HG02943 (cell line): Measurements from ENCODE around the gene NR5A2.
"Not testable (repeated sequence)": the region's sequence is repeated elsewhere in the genome, so short reads cannot be mapped to it uniquely, and the experiment has no call there.

ENCODE experiments used
- ATAC-seq: cut with Tn5 transposase; IDR thresholded peaks from one replicate; pipeline ENCODE4 v1.9.1; 2021; ENCODE audit warnings: mild to moderate bottlenecking, low read depth, moderate library complexity; ENCODE audit not compliant: unreplicated experiment

Gene NR5A2

GRCh38 chr1:200185191-200185590 lies 157.7 kb downstream of the NR5A2 start:
- ATAC-seq: not testable (repeated sequence)

- ATAC-seq: not testable (repeated sequence)
These were observed 159.8 kb downstream of the NR5A2 start for GRCh38 chr1:200187332-200187731.

GRCh38 chr1:200191993-200192392 lies 164.5 kb downstream of the NR5A2 start:
- ATAC-seq: no peak

- no peak for ATAC-seq
These were observed 167.0 kb downstream of the NR5A2 start for GRCh38 chr1:200194477-200194876.

- ATAC-seq: no peak
These were observed 170.7 kb downstream of the NR5A2 start for GRCh38 chr1:200198236-200198635.

- no peak for ATAC-seq
These were observed 177.9 kb downstream of the NR5A2 start for GRCh38 chr1:200205216-200205995.

- ATAC-seq: no peak
These were observed 178.8 kb downstream of the NR5A2 start for GRCh38 chr1:200206340-200206739.

GRCh38 chr1:200206761-200207160 lies 179.3 kb downstream of the NR5A2 start:
- ATAC-seq: no peak

- ATAC-seq: no peak
These were observed 180.2 kb downstream of the NR5A2 start for GRCh38 chr1:200207711-200208126.

GRCh38 chr1:200211157-200211556 lies 183.6 kb downstream of the NR5A2 start:
- no peak for ATAC-seq

GRCh38 chr1:200213392-200213791 lies 185.9 kb downstream of the NR5A2 start:
- ATAC-seq: no peak

GRCh38 chr1:200213921-200214320 lies 186.4 kb downstream of the NR5A2 start:
- no peak for ATAC-seq

GRCh38 chr1:200215350-200215749 lies 187.8 kb downstream of the NR5A2 start:
- no peak for ATAC-seq

- no peak for ATAC-seq
These were observed 190.2 kb downstream of the NR5A2 start for GRCh38 chr1:200217703-200218102.

- no peak for ATAC-seq
These were observed 194.2 kb downstream of the NR5A2 start for GRCh38 chr1:200221614-200222282.

- no peak for ATAC-seq
These were observed 195.7 kb downstream of the NR5A2 start for GRCh38 chr1:200223207-200223606.

- ATAC-seq: no peak
These were observed 196.1 kb downstream of the NR5A2 start for GRCh38 chr1:200223613-200224012.

- no peak for ATAC-seq
These were observed 196.8 kb downstream of the NR5A2 start for GRCh38 chr1:200224315-200224714.

- ATAC-seq: no peak
These were observed 198.9 kb downstream of the NR5A2 start for GRCh38 chr1:200226268-200226968.

GRCh38 chr1:200226969-200227303 lies 199.4 kb downstream of the NR5A2 start:
- no peak for ATAC-seq
